Esophagus squamous epithelium (tissue), 4 donors: Measurements from ENCODE around the gene VAV2.

Experiments used
- POLR2A ChIP-seq, 4 donors: fragments of 450-650 bp; IDR thresholded peaks; one replicate each; pipeline ENCODE4 v1.6.1; 2017; ENCODE audit warnings: antibody characterized with exemption in 4 of 4, mild to moderate bottlenecking in 4 of 4, moderate library complexity in 3 of 4
- TF ChIP-seq, protein P1 (sequence below), 6 experiments: fragments of 450-650 bp in 4 of 6; fragments of 200-600 bp in 2 of 6; sonication (generic) in 2 of 6; IDR thresholded peaks; one replicate each; pipeline ENCODE4 v1.5.1; 2016 to 2019; ENCODE audit warnings: antibody characterized with exemption in 6 of 6, mild to moderate bottlenecking in 4 of 6, moderate library complexity in 4 of 6

DNA sequence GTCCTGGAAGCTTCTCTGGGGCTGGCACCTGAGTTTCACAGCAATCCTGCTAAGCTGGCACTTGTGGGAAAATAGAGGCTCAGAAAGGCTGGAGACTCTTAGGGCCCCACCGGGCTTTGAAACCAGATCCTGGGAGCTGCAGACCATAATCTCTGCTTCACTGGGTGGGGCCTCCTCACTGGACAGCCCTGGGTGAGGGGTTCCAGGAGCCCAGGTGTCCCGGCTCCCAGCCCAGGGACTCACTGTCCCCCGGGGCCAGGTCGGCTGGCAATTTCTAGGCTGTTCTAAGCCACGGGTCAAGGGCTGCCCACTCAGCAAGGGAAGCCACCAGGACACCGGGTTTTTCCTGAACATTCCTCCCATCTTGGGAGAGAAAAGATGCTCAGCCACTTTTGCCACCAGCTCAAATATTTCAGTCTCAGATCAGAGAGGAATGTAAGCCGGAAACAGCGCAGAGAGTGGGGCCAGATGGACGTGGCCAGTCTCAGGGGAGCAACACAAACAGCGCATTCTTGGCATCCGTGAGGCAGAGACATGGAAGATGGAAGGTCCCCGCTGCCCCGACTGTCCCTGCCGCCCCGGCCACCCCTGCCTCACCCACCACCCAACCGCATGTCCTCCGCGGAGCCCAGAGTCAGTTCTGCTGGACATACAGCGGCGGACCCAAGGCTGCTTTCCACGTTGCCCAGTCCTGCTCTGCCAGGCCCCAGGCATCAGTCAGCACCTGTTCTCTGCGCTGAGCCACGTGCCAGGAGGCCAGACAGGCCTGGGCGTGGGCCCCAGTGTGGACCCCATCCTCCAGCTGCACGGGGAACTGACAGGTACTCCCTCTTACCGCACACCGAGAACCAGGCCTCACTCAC is 72.6 kb downstream of the VAV2 start:
- TF ChIP-seq, protein P1, sequence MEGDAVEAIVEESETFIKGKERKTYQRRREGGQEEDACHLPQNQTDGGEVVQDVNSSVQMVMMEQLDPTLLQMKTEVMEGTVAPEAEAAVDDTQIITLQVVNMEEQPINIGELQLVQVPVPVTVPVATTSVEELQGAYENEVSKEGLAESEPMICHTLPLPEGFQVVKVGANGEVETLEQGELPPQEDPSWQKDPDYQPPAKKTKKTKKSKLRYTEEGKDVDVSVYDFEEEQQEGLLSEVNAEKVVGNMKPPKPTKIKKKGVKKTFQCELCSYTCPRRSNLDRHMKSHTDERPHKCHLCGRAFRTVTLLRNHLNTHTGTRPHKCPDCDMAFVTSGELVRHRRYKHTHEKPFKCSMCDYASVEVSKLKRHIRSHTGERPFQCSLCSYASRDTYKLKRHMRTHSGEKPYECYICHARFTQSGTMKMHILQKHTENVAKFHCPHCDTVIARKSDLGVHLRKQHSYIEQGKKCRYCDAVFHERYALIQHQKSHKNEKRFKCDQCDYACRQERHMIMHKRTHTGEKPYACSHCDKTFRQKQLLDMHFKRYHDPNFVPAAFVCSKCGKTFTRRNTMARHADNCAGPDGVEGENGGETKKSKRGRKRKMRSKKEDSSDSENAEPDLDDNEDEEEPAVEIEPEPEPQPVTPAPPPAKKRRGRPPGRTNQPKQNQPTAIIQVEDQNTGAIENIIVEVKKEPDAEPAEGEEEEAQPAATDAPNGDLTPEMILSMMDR (IDR thresholded peaks at IDR 0.05) = no peak
- no peak for TF ChIP-seq POLR2A (IDR thresholded peaks at IDR 0.05)
